GM18511 (cell line): ENCODE results near the gene NCAPD3.
A peak's percentile ranks its signal among the peaks of the same experiment; 100 is the strongest.
"Not testable (repeated sequence)": the region's sequence is repeated elsewhere in the genome, so short reads cannot be mapped to it uniquely, and the experiment has no call there.

Experiments
- ATAC-seq: cut with Tn5 transposase; IDR thresholded peaks from one replicate; pipeline ENCODE4 v1.9.1; 2021; ENCODE audit warnings: mild to moderate bottlenecking, moderate library complexity; ENCODE audit not compliant: unreplicated experiment

NCAPD3 gene

GRCh38 chr11:134223836-134224709, at the start of gene NCAPD3, which contains the start of gene VPS26B:
TSS of gene NCAPD3 (minus strand) at chr11:134223967. CDS start at chr11:134223926, 41 bp downstream.
TSS of gene VPS26B (plus strand) at chr11:134224671. CDS start at chr11:134225123, 452 bp downstream.
- ATAC-seq, result peak; percentile 79

- ATAC-seq, result no peak
Measured at GRCh38 chr11:134273317-134273712, 49.5 kb upstream of the NCAPD3 start.

GRCh38 chr11:134272381-134273316, 48.9 kb upstream of the NCAPD3 start:
- ATAC-seq, result no peak

- no peak for ATAC-seq
Measured at GRCh38 chr11:134271978-134272377, 48.2 kb upstream of the NCAPD3 start.

GRCh38 chr11:134270250-134270714, 46.5 kb upstream of the NCAPD3 start:
- ATAC-seq, result no peak

GRCh38 chr11:134267966-134268365, 44.2 kb upstream of the NCAPD3 start:
- no peak for ATAC-seq

- ATAC-seq, result no peak
Measured at GRCh38 chr11:134267461-134267860, 43.7 kb upstream of the NCAPD3 start.

GRCh38 chr11:134266841-134267251, 43.1 kb upstream of the NCAPD3 start:
- no peak for ATAC-seq

- ATAC-seq, result no peak
Measured at GRCh38 chr11:134266440-134266839, 42.7 kb upstream of the NCAPD3 start.

- no peak for ATAC-seq
Measured at GRCh38 chr11:134264966-134265764, 41.4 kb upstream of the NCAPD3 start.

GRCh38 chr11:134261626-134262488, 38.1 kb upstream of the NCAPD3 start:
- peak; percentile 63 for ATAC-seq

- no peak for ATAC-seq
Measured at GRCh38 chr11:134260983-134261382, 37.2 kb upstream of the NCAPD3 start.

- no peak for ATAC-seq
Measured at GRCh38 chr11:134260503-134260902, 36.7 kb upstream of the NCAPD3 start.

GRCh38 chr11:134258577-134258976, 34.8 kb upstream of the NCAPD3 start:
- no peak for ATAC-seq

- no peak for ATAC-seq
Measured at GRCh38 chr11:134257101-134257500, 33.3 kb upstream of the NCAPD3 start.

- ATAC-seq, result not testable (repeated sequence)
Measured at GRCh38 chr11:134255184-134255561, 31.4 kb upstream of the NCAPD3 start.

GRCh38 chr11:134254433-134255183, 30.8 kb upstream of the NCAPD3 start:
- ATAC-seq, result no peak

- peak; percentile 99 for ATAC-seq
Measured at GRCh38 chr11:134253188-134253993, 29.6 kb upstream of the NCAPD3 start, which contains the start of the genes ACAD8 and THYN1. TSS of gene ACAD8 (plus strand) at chr11:134253568. CDS start at chr11:134253601, 33 bp downstream. TSS of gene THYN1 (minus strand) at chr11:134253352. CDS start at chr11:134252882, 470 bp downstream.
